ENCODE results near the gene PPP6R3.
"Not testable (repeated sequence)": the region's sequence is repeated elsewhere in the genome, so short reads cannot be mapped to it uniquely, and the experiment has no call there.

Gene PPP6R3

DNA sequence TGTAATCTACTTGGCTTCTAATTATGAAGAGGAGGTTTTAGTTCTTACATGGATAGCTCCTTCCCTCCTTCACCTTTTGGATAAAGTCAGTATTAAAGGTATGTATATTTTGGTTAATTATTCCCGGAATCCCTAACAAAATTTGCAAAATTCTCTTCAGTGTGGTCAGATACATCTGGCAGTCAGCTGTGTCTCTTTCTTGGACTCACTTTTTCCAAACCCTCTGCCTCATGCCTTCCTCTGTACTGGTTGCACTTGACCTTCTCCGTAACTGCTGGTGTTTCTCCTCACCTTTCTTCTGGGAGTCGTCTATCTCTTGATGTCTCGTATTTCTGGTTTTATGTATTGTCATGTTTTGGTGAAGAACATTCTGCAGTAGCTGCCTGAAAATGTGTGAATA is 62.5 kb downstream of the PPP6R3 start:
- in situ Hi-C loops (cut with MboI; ENCODE audit: low sequenced_read_pairs), result no loop called here

DNA sequence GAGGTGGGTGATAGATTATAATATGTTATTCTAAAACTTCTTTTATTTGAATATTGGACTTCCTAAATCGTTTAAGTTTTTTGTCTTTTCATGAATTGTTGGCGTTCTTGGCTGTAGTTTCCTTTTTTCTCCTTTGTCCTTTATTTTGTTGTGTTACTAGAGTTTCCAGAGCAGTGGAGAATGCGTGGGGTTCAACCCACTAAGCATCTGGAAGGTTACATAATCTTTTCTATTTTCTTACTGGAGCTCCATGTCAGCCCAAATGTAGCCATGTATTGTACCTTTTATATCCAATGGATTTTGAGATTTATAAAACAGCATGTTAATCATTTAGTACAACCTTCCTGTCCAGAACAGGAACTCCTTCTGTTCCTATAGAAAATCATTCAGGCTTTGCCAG is 63.2 kb downstream of the PPP6R3 start:
- in situ Hi-C loops (cut with MboI; ENCODE audit: low sequenced_read_pairs), result no loop called here

DNA sequence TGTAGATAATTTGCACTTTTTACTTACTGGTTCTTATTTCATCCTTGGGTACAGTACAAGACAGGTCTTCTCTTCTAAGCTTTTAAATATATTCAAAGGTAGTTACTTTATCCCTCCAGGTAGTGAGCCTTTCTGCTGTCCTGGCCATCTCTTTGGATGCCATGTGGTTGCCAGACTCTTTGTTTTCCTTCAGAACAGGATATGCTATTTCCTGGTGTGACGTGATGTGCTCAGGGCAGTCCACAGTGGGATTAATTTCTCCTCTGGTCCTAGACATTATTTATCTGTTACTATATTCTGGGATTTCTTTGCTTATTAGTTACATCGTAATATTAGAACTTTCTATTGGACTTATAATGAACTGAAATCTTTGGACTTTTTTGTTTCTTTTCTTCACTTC is 63.7 kb downstream of the PPP6R3 start:
- in situ Hi-C loops (cut with MboI; ENCODE audit: low sequenced_read_pairs), result no loop called here

DNA sequence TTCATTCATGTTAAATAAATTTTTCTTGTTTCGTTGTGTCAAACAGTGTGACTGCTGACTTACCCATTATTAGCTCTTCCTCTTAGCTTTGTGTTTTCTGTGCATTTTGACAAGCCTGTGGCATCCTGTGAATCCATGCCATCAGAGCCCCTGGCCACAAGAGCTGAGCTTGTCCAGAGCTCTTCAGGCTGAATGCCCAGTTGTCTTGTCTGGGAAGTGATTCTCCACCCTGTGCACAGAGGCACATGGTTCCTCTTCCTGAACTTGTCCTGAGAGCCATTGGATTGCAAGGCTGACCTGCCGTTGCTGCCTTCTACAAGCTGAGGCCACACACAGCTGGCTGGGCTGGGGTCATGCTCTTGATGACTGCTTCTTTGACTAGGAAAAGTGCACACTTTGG is 64.1 kb downstream of the PPP6R3 start:
- in situ Hi-C loops (cut with MboI; ENCODE audit: low sequenced_read_pairs), result no loop called here

DNA sequence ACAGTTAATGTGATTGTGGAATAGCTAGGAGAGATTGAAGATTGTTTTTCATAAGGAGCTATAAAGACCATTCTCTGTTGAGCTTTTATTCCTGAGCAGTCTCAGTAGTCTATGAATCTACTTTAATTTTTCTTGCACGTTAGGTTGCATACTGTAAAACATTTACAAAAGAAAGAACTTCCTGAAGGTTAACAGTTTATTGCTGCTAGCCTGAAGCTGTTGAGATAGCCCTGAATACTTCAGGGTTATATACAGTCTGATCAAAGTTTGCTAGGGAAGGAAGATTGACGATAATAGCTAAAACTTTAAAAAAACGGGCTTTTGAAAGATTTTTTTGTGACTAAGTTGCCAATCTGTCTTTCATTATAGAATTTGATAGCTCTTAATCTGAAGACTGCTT is 64.8 kb downstream of the PPP6R3 start:
- in situ Hi-C loops (cut with MboI; ENCODE audit: low sequenced_read_pairs), result no loop called here

DNA sequence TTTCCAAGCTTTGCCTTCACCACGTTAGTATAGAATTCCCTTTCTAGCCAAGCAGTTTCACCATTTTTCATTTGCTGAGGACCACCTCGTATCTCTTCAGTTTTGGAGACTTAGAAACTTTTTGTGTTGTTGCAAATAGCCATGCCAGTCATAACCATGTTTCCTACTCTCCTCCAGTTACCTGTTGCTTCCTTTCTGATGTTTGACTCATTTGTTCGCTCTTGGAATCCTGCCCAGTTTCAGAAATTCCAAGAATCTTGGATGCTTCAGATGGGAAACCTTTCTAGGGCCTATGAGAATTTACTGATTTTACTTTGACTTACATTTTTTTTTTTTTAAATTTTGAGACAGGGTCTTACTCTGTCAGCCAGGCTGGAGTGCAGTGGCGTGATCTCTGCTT is 65.4 kb downstream of the PPP6R3 start:
- in situ Hi-C loops (cut with MboI; ENCODE audit: low sequenced_read_pairs), result no loop called here

DNA sequence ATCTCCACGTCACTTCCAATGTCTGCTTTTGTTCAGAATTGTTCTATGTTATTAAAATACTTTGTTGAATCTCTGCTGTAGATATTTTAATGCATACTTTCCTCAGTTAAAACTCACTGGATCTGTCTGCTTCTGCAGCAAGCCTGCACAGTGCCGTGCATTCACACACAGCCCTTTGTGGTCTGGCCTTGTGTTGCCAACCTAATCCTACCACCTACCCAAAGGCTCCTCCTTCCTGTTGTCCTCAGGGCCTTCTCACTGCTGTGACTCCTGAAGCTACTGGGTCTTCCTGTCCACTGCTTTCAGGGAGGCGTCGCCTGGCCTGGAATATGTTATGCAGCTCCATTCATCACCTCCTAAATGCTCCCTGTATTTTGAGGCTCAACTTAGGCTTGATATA is 67.0 kb downstream of the PPP6R3 start:
- in situ Hi-C loops (cut with MboI; ENCODE audit: low sequenced_read_pairs), result no loop called here

DNA sequence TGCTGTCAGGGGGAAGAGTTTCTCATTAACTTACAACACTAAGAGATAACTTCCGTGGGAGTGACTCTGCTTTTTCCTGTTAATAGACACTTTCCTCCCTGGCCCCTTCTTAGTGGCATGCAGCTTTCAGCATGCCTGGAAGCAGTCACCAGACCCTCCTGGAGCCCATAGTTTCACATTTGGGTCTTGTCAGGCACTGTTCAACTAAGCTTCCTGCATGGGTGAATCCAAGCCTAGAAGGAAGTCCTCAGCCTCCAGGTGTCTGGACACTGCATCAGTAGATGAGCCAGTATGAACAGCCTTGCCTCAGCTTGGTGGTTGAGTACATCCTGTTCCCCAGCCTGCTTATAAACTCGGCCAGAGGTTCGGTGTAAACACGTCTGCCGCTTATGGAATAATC is 68.1 kb downstream of the PPP6R3 start:
- in situ Hi-C loops (cut with MboI; ENCODE audit: low sequenced_read_pairs), result no loop called here

DNA sequence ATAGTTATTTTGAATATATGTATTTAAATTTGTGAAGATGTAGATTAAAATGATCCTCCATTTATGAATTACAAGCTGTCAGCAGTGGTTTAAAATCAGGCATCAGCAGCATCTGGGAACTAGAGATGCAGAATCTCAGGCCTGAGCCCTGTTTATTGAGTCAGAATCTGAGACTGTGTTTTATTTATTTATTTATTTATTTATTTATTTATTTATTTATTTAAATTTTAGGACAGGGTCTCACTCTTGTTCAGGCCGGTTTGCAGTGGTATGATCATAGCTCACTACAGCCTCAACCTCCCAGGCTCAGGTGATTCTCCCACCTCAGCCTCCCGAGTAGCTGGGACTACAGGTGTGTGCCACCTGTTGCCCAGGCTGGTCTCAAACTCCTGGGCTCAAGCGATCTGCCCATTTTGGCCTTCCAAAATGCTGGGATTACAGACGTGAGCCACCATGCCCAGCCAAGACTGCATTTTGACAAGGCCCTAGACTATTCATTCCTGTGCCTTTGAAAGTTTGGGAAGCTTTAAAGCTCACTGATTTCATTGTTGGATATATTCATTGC is 70.7 kb downstream of the PPP6R3 start:
- in situ Hi-C loops (cut with MboI; ENCODE audit: low sequenced_read_pairs), result no loop called here

DNA sequence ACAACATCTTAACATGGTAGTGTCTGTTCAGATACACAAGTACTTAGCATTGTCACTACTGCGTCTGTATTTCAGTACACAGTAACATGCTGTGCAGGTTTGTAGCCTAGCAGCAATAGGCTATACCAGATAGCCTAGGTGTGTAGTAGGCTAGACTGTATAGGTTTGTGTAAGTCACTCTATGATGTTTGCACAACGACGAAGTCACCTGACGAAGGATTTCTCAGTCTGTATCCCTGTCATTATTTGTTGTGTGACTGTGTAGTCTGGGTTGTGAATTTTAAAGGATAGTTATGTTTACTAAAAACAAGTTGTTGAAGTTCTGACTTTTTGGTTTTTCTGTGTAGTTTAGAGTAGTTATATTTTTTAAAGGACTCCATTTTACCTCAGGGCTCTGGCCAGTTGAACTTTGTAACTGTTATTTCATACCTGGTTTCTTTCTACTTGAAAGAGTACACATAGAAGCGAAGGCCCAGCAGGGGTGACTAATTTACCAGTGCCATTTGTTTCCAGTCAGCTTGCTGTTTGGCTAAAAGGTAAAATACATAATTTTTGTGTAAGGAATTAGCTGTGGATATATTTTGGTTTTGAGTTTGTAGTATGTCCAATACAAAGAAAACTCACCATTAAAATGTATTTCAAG is 72.3 kb downstream of the PPP6R3 start:
- in situ Hi-C loops (cut with MboI; ENCODE audit: low sequenced_read_pairs), result no loop called here

DNA sequence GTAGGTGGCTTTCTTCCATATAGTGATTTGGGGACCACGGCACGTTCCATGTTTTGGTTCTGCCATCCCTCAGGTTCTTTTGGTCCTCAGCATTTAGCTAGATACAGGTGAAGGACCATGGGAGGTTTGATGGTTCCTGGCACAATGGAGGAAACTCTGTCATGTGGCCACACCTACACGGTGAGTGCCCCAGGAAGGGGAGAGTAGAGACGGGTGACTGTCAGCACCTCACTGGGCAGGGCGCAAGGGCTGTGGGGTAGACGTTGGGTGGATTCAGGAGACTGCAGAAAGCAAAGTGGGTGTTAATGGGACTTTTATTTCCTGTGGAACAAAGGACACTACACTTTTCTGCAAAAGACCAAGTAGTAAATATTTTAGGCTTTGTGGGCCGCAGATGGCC is 73.4 kb downstream of the PPP6R3 start:
- in situ Hi-C loops (cut with MboI; ENCODE audit: low sequenced_read_pairs), result no loop called here

DNA sequence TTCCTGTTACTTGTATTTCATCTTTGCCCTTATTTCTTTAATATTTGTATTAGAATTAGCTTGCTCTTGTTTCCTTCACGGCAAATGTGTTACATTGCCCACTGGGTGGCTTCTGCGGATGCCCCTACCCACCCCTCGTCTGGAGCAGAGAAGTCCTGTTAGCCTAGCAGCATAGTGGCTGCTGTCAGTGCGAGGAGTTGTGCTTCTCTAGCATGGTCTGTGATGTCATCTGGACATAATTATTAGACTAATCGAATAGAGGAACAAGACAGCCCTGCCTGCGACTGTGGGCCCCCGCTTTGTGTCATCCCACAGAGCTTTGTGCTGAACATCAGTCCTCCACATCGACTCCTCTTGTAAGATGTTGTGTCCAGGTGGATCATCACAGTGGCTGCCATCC is 74.5 kb downstream of the PPP6R3 start:
- in situ Hi-C loops (cut with MboI; ENCODE audit: low sequenced_read_pairs), result no loop called here

DNA sequence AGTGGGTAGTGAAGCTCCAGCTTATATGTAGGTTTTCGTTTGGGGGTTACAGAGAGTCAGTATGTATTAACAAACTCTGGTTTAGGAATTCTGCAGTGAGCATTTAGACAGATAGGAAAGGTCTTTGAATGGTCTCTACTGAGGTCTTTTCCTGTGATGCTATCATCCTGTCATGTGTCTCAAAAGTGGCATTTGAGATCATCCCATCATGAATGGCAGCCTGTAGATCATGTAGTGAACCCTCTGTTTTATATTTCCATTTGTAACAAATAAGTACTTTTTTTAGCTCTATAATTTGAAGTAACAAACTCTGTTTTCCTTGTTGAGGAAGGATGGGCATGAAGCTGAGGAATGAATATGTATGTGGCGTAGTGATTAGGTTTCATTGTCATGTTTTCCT is 76.2 kb downstream of the PPP6R3 start:
- in situ Hi-C loops (cut with MboI; ENCODE audit: low sequenced_read_pairs), result no loop called here

DNA sequence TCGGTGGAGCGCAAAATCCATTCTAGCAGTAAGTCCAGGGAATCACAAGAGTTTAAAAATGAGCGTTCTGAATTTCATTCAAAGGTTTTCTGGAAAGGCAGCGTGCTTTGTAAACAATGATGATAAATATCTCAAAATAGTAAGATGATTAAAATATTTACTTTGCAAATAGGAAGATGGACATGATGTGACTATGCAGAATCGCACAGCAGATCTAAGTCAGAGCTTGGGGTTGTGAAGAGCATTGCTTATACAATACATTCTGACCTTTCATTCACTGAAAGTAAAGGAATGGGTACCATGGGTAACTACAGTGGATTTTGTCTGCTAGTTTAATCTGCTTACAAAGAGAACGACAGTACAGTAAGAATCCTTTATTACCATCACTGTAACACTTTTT is 77.5 kb downstream of the PPP6R3 start:
- in situ Hi-C loops (cut with MboI; ENCODE audit: low sequenced_read_pairs), result no loop called here

DNA sequence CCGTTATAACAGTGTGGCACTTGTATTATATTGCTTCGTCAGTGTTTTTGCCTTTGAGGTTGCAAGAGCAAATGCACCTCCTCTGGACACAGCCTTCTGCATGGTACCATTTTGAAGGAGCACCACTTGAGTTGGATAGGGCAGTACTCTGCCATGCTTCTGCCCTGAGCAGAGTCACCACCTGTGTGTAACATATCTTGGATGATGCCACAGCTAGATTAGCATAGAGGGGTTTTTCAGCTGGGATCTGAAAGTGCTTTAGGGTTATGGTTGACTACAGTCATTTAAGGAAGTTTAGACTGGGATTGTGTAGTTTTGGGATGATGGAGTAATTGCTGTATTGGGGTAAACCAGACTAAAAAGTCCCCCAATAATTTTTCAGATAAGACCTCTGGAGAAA is 78.8 kb downstream of the PPP6R3 start:
- in situ Hi-C loops (cut with MboI; ENCODE audit: low sequenced_read_pairs), result no loop called here

DNA sequence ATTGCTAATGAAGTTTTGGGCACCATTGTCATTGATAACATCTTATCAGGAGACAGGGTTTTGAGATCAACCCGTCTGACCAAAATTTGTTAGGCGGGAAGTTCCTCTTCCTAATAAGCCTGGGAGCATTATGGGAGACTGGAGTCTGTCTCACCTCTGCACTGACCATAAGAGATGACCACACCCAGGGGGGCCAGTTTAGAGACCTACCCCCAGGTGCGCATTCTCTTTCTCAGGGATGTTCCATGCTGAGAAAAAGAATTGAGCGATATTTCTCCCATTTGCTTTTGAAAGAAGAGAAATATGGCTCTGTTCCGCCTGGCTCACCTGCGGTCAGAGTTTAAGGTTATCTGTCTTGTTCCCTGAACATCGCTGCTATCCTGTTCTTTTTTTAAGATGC is 80.0 kb downstream of the PPP6R3 start:
- in situ Hi-C loops (cut with MboI; ENCODE audit: low sequenced_read_pairs), result not testable (repeated sequence)

DNA sequence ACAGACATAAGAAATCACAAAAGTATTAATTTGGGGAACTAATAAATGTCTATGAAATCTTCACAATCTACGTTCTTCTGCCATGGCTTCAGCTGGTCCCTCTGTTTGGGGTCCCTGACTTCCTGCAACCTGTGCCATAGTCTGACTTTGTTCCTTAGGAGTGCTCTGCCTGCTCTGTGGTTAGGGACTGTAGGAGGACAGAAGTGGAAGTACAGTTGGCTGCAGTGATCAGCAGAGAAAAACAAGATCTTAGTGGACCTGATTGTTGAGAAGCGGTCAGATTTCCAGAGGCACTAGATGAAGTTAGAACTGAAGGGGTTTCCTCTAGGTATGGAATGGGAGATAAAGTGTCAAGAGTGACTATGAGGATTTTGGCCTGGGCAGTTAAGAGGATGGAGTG is 80.6 kb downstream of the PPP6R3 start:
- in situ Hi-C loops (cut with MboI; ENCODE audit: low sequenced_read_pairs), result no loop called here

DNA sequence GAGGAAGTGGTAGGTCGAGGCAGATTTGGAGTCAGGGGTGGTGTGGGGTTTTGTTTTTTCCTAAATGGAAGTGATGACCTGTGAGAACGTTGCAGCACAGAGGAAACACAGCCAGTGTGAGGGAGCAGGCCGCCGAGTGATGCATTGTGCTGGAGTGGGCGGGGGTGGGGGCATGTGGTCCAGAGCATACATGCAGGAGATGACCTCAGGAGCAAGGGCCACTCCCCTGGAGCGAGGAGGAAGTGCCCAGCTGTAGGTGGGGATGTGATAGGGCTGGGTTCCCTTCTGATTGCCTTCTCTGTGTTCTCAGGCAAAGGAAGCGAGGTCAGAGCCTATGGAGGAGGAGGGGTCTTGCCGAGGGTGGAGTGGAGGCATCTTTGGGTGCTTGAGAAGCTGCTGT is 81.4 kb downstream of the PPP6R3 start:
- in situ Hi-C loops (cut with MboI; ENCODE audit: low sequenced_read_pairs), result no loop called here

DNA sequence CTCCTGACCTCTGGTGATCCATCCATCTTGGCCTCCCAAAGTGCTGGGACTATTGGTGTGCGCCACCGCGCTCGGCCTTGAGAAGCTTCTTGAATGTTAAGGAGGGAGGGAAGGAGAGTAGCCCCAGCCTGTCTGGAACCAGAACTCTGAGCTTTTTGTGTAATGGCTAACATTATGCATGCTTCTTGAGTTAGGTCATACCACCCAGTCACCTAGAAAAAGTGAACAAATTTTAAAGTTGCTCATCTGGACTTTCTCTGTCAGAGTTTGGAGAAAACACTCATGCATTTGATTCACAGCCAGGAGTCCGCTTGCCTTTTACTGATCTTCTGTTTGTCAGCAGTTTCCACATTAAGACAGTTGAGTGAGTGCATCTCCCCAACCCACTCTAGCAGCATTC is 82.1 kb downstream of the PPP6R3 start:
- in situ Hi-C loops (cut with MboI; ENCODE audit: low sequenced_read_pairs), result no loop called here

DNA sequence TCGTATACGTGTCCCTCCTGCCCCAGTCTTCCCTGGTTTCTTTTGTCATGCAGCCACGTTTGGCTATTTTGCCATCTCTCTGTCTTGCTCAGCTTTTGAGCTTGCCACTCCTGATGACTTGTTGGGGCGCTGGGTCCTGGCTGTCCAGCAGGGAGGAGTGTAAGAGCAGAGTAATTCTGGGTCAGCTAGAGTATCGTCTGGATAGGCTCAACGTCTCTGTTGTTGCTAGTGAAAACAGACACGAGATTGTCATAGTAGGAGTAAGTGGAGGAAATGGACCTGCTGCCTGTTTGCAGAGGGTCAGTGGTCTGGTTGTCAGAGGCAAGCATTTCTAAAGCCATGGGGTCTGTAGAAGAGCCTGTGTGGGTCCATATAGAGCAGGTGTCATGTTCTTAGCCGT is 83.0 kb downstream of the PPP6R3 start:
- in situ Hi-C loops (cut with MboI; ENCODE audit: low sequenced_read_pairs), result no loop called here

DNA sequence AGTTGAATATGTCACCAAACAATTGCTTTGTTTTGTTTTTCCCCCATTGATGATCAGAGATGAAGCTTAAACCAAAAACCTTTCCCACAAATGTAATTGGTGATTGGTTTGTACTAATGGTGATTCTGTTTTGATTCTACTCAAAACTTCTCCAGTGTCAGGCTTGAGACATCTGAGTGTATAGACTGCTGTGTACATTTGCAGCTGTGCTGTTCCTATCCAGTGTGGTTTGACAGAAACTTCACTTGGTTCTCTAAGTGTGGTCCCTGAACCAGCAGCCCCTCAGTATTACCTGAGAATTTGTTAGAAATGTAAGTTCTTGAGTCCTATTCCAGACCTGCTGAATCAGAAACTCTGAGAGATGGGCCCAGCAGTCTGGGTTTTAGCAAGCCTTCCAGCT is 84.8 kb downstream of the PPP6R3 start:
- in situ Hi-C loops (cut with MboI; ENCODE audit: low sequenced_read_pairs), result no loop called here

DNA sequence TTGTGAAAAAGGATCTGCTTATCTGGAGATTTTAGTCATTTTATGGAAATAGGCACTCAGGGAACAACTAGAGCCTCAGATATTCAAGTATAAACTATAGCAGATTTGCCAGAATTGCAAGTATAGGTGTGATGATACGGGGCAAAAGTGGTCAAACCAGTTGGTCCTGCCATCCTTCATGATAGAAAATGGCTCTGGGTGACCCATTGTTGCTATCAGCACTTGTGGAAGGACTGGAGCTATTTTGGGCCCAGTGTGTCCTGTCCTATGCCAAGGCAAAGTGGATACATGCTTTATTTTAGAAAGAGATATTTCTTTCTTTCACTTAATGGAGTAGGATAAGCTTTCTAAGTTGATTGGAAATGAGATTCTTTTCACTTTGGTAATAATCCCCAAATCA is 85.2 kb downstream of the PPP6R3 start:
- in situ Hi-C loops (cut with MboI; ENCODE audit: low sequenced_read_pairs), result no loop called here

DNA sequence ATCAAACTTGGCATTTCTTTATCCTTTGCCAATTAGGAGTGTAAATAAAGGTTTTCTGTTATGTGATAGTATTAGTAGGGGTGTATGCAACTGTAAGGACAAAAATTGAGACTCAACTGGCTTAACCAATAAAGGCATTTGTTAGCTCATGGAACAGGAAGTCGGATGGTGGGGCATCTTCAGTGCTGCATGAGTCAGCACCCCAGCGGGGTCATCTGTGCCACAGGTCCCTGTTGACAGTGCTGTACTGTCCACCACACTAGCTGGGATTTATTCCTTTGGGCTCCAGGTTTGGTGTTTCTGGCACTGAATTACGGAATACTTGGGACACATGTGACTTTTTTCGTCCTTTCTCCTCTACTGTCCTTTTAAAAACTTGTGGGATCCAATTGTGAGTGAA is 86.0 kb downstream of the PPP6R3 start:
- in situ Hi-C loops (cut with MboI; ENCODE audit: low sequenced_read_pairs), result no loop called here
